ENCODE results near the gene SPON2. TPM values are rescaled to one million over a fixed set of nuclear protein-coding genes. Genes with fewer than 3 reads are reported as not detected.
A peak's percentile ranks its signal among the peaks of the same experiment; 100 is the strongest.

SPON2 gene
- total RNA-seq, 2 donors from 2014 or later, result 15.2 to 18.4 TPM

- H3K4me1 ChIP-seq (ENCODE audit: control insufficient read depth in 1 of 2, low read depth in 2 of 2), result peaks cover 7 to 14% of the 10 kb centered on the region in 2 donors
- no peak overlapping the region for H3K27ac ChIP-seq
- no peak for DNase-seq (ENCODE audit: low spot score)
- peaks cover 13% of the 10 kb centered on the region for H3K27me3 ChIP-seq (replicated peaks; ENCODE audit: insufficient read depth)
- no peak for TF ChIP-seq CTCF (IDR thresholded peaks at IDR 0.05)
- no peaks in the 10 kb centered on the region for H3K9me3 ChIP-seq
- no peak overlapping the region for H3K4me3 ChIP-seq
- ATAC-seq (ENCODE audit: insufficient number of reproducible peaks, low FRiP score, low read depth), result no peak
- H3K36me3 ChIP-seq, result no peaks in the 10 kb centered on the region
These were observed 2.7 kb upstream of the SPON2 start for GRCh38 chr4:1174941-1175634.

GRCh38 chr4:1172971-1173757 lies 781 bp upstream of the SPON2 start:
- DNase-seq (ENCODE audit: low spot score) (no peak), ATAC-seq (ENCODE audit: insufficient number of reproducible peaks, low FRiP score, low read depth) (no peak)
- no peak for TF ChIP-seq CTCF (IDR thresholded peaks at IDR 0.05)
- peaks cover 7 to 14% of the 10 kb centered on the region in 2 donors for H3K4me1 ChIP-seq (ENCODE audit: control insufficient read depth in 1 of 2, low read depth in 2 of 2)
- no peak overlapping the region for H3K27ac ChIP-seq
- no peaks in the 10 kb centered on the region for H3K36me3 ChIP-seq
- H3K27me3 ChIP-seq (replicated peaks; ENCODE audit: insufficient read depth), result peaks cover 13% of the 10 kb centered on the region
- H3K9me3 ChIP-seq, result no peaks in the 10 kb centered on the region
- H3K4me3 ChIP-seq, result no peak overlapping the region

- no peak for TF ChIP-seq CTCF (IDR thresholded peaks at IDR 0.05)
- no peaks in the 10 kb centered on the region for H3K9me3 ChIP-seq
- no peak overlapping the region for H3K27ac ChIP-seq
- peaks cover 7 to 23% of the 10 kb centered on the region in 2 donors for H3K4me1 ChIP-seq (ENCODE audit: control insufficient read depth in 1 of 2, low read depth in 2 of 2)
- no peaks in the 10 kb centered on the region for H3K36me3 ChIP-seq
- peaks cover 13% of the 10 kb centered on the region for H3K27me3 ChIP-seq (replicated peaks; ENCODE audit: insufficient read depth)
- ATAC-seq (ENCODE audit: insufficient number of reproducible peaks, low FRiP score, low read depth) (no peak), DNase-seq (ENCODE audit: low spot score) (no peak)
- peak overlapping the region; percentile 62 for H3K4me3 ChIP-seq
These were observed 814 bp downstream of the SPON2 start for GRCh38 chr4:1171311-1172227.

GRCh38 chr4:1170976-1171310 lies 1.4 kb downstream of the SPON2 start:
- no peaks in the 10 kb centered on the region for H3K36me3 ChIP-seq
- no peak for DNase-seq (ENCODE audit: low spot score)
- peaks cover 13% of the 10 kb centered on the region for H3K27me3 ChIP-seq (replicated peaks; ENCODE audit: insufficient read depth)
- TF ChIP-seq CTCF (IDR thresholded peaks at IDR 0.05), result no peak
- peak overlapping the region; percentile 62 for H3K4me3 ChIP-seq
- ATAC-seq (ENCODE audit: insufficient number of reproducible peaks, low FRiP score, low read depth), result no peak
- H3K27ac ChIP-seq, result no peak overlapping the region
- H3K4me1 ChIP-seq (ENCODE audit: control insufficient read depth in 1 of 2, low read depth in 2 of 2), result peaks cover 7 to 23% of the 10 kb centered on the region in 2 donors
- H3K9me3 ChIP-seq, result no peaks in the 10 kb centered on the region

Measured in thoracic aorta (tissue), 2 donors.